Lower leg skin (tissue), 4 donors: ENCODE data around the gene TRDN. TPM values are rescaled to one million over a fixed set of nuclear protein-coding genes. Genes with fewer than 3 reads are reported as not detected.

ENCODE experiments used
- DNase-seq, 2 donors: peaks; one replicate each; pipeline ENCODE4 v3.0.0-alpha.2; 2019; ENCODE audit warnings: low spot score in 2 of 2
- H3K4me3 ChIP-seq: fragments of 200-600 bp; sonication (generic); 2 replicates; pipeline ENCODE4 v1.5.1; 2017; ENCODE audit warnings: mild to moderate bottlenecking, low read depth; ENCODE audit not compliant: poor library complexity, severe bottlenecking
- POLR2A ChIP-seq, 2 donors: fragments of 450-650 bp; IDR thresholded peaks; one replicate each; pipeline ENCODE4 v1.6.1; 2016 to 2017; ENCODE audit warnings: antibody characterized with exemption in 2 of 2, mild to moderate bottlenecking in 1 of 2, moderate library complexity in 1 of 2
- WGBS, 2 donors: methylation state at CpG; one replicate each; pipeline ENCODE4 v1.1.5; 2018; 5-methylcytosine and 5-hydroxymethylcytosine counted together
- intact Hi-C: fragments of 100-400 bp; cut with DNase I; formaldehyde crosslinking; loops from one replicate; pipeline ENCODE4 v1.15.0; 2023; ENCODE audit warnings: low total_unique reads
- total RNA-seq, 4 donors: library from RNA; depleted of rRNA; stranded (reverse); fragments of >200 nt; gene quantifications; one replicate each; pipeline ENCODE4 v1.1.0, GENCODE V29; 2016
- TF ChIP-seq, protein P1 (sequence below), 3 donors: fragments of 450-650 bp; IDR thresholded peaks; one replicate each; pipeline ENCODE4 v1.5.1; 2016; ENCODE audit warnings: antibody characterized with exemption in 3 of 3, mild to moderate bottlenecking in 3 of 3, moderate library complexity in 2 of 3

Gene TRDN
- total RNA-seq, 4 donors from 2014 or later: 0.06 TPM; not detected in 3

DNA sequence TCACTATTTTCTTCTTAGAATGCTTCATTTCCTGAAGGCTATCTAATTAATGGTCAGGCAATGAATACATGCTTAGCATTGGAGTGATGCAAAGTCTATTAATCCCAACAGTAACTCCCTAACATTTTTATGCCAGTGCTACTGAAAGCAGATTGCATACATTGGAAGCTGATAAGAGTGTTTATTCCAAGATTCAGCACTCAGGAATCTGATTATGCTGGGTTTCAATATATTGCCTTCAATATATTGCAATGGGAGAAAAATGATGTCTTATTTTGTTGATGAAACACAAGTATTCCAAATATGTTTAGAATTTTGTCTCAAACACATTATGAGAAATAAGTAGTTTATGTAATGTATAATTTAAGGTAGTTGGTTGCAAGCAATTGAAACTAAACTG is 26.7 kb upstream of the TRDN start:
- intact Hi-C loops: no loop called here

GRCh38 chr6:123662757-123663156 is 26.0 kb upstream of the TRDN start:
- intact Hi-C loops: no loop called here
- H3K4me3 ChIP-seq: no peak overlapping the region
- TF ChIP-seq POLR2A (IDR thresholded peaks at IDR 0.05): no peak
- TF ChIP-seq, protein P1, sequence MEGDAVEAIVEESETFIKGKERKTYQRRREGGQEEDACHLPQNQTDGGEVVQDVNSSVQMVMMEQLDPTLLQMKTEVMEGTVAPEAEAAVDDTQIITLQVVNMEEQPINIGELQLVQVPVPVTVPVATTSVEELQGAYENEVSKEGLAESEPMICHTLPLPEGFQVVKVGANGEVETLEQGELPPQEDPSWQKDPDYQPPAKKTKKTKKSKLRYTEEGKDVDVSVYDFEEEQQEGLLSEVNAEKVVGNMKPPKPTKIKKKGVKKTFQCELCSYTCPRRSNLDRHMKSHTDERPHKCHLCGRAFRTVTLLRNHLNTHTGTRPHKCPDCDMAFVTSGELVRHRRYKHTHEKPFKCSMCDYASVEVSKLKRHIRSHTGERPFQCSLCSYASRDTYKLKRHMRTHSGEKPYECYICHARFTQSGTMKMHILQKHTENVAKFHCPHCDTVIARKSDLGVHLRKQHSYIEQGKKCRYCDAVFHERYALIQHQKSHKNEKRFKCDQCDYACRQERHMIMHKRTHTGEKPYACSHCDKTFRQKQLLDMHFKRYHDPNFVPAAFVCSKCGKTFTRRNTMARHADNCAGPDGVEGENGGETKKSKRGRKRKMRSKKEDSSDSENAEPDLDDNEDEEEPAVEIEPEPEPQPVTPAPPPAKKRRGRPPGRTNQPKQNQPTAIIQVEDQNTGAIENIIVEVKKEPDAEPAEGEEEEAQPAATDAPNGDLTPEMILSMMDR (IDR thresholded peaks at IDR 0.05): no peak
- WGBS, 2 donors: 70 to 91% methylated on average over 3 of the region's 3 CpGs
- no peak for DNase-seq

More for the DNA sequence above, 26.7 kb upstream of the TRDN start:
- DNase-seq: no peak
- no peak overlapping the region for H3K4me3 ChIP-seq
- TF ChIP-seq, protein P1 (IDR thresholded peaks at IDR 0.05): no peak
- no peak for TF ChIP-seq POLR2A (IDR thresholded peaks at IDR 0.05)

- intact Hi-C loops: no loop called here
- no peak overlapping the region for H3K4me3 ChIP-seq
- DNase-seq: no peak
- no peak for TF ChIP-seq POLR2A (IDR thresholded peaks at IDR 0.05)
- TF ChIP-seq, protein P1 (IDR thresholded peaks at IDR 0.05): no peak
- 92 to 95% methylated on average over 5 of the region's 5 CpGs for whole genome bisulfite sequencing, 2 donors
Observed at GRCh38 chr6:123661105-123661891, 24.5 kb upstream of the TRDN start.

- no peak for DNase-seq
- TF ChIP-seq, protein P1 (IDR thresholded peaks at IDR 0.05): no peak
- no peak for TF ChIP-seq POLR2A (IDR thresholded peaks at IDR 0.05)
- 93 to 96% methylated on average over 5 of the region's 5 CpGs for WGBS, 2 donors
- intact Hi-C loops: no loop called here
- H3K4me3 ChIP-seq: no peak overlapping the region
Observed at GRCh38 chr6:123659960-123660748, 23.4 kb upstream of the TRDN start.

GRCh38 chr6:123658848-123659247 is 22.1 kb upstream of the TRDN start:
- intact Hi-C loops: no loop called here
- TF ChIP-seq, protein P1 (IDR thresholded peaks at IDR 0.05): no peak
- no peak for TF ChIP-seq POLR2A (IDR thresholded peaks at IDR 0.05)
- no peak overlapping the region for H3K4me3 ChIP-seq
- DNase-seq: no peak
- WGBS, 2 donors: 81 to 90% methylated on average over 1 of the region's 1 CpG
